ENCODE measurements around the gene DTNB.

GRCh38 chr2:25375371-25375988, 297.9 kb downstream of the DTNB start:
- TF ChIP-seq CTCF (IDR thresholded peaks at IDR 0.05) (no peak), POLR2AphosphoS5 (IDR thresholded peaks at IDR 0.05) (no peak)
